Mucosa of stomach (tissue), 1 donor: ENCODE results near the gene SHISAL1.

Source experiments
- H3K27me3 ChIP-seq: one replicate; pipeline ENCODE4 v1.7.0; 2013; ENCODE audit warnings: mild to moderate bottlenecking, low read length; ENCODE audit not compliant: control insufficient read depth, insufficient read depth
- H3K36me3 ChIP-seq: one replicate; pipeline ENCODE4 v1.7.0; 2013; ENCODE audit warnings: low read length; ENCODE audit not compliant: control insufficient read depth, insufficient read depth
- H3K4me1 ChIP-seq: one replicate; pipeline ENCODE4 v1.7.0; 2013; ENCODE audit warnings: mild to moderate bottlenecking, low read length; ENCODE audit not compliant: control insufficient read depth, insufficient read depth
- H3K4me3 ChIP-seq: one replicate; pipeline ENCODE4 v1.7.0; 2013; ENCODE audit warnings: low read length
- H3K9ac ChIP-seq: one replicate; pipeline ENCODE4 v1.7.0; 2013; ENCODE audit warnings: mild to moderate bottlenecking, low read length, moderate library complexity
- H3K9me3 ChIP-seq: one replicate; pipeline ENCODE4 v1.7.0; 2013; ENCODE audit warnings: mild to moderate bottlenecking, low read length, moderate library complexity; ENCODE audit not compliant: control insufficient read depth
- donor health status: Pancreatic carcinoma.

SHISAL1 gene

GRCh38 chr22:44254811-44255210, 57.9 kb downstream of the SHISAL1 start:
- Histone ChIP-seq H3K9ac (no peak overlapping the region), H3K9me3 (no peaks in the 10 kb centered on the region), H3K4me1 (no peaks in the 10 kb centered on the region), H3K36me3 (no peaks in the 10 kb centered on the region), H3K4me3 (no peak overlapping the region), H3K27me3 (no peaks in the 10 kb centered on the region)

DNA sequence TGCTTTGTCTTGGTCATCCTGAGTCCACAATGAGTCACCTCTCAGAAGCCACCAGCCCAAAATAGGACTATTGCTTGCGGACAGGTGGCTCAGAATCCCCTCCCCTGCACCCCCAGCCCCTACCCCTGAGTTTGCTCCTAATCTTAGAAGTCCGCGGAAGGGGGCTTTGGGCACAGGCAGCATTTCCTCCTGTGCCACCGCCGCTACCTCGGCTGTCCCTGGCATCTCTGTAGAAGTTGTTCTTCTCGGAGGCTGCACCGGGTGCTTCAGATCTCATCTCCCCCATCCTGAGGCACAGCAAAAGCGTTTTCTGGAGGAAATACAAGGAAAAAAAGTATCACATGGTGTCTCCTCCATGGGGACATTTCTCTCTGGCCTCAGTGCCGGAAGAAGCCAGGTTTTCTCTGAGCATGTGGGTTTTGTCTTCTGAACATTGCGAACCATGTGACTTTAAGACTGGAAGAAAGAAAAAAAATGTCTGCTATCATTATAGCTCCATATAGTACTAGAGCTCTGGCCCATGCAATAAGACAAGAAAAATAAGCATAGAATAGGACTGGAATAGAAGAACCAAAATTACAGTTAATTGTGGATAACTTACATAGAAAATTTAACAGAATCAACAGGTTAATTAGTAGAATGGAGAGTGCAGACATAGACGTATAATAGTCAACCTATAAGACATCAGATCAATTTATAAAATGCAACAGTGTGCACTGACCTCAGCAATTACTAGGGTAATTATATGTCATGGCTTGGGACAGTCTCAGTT, 63.2 kb downstream of the SHISAL1 start:
- no peaks in the 10 kb centered on the region for H3K9me3 ChIP-seq
- no peaks in the 10 kb centered on the region for H3K27me3 ChIP-seq
- H3K4me3 ChIP-seq, result no peak overlapping the region
- H3K36me3 ChIP-seq, result no peaks in the 10 kb centered on the region
- H3K4me1 ChIP-seq, result no peaks in the 10 kb centered on the region
- H3K9ac ChIP-seq, result no peak overlapping the region

GRCh38 chr22:44248926-44249325, 63.8 kb downstream of the SHISAL1 start:
- Histone ChIP-seq H3K9me3 (no peaks in the 10 kb centered on the region), H3K36me3 (no peaks in the 10 kb centered on the region), H3K4me1 (no peaks in the 10 kb centered on the region), H3K27me3 (no peaks in the 10 kb centered on the region), H3K9ac (no peak overlapping the region), H3K4me3 (no peak overlapping the region)

DNA sequence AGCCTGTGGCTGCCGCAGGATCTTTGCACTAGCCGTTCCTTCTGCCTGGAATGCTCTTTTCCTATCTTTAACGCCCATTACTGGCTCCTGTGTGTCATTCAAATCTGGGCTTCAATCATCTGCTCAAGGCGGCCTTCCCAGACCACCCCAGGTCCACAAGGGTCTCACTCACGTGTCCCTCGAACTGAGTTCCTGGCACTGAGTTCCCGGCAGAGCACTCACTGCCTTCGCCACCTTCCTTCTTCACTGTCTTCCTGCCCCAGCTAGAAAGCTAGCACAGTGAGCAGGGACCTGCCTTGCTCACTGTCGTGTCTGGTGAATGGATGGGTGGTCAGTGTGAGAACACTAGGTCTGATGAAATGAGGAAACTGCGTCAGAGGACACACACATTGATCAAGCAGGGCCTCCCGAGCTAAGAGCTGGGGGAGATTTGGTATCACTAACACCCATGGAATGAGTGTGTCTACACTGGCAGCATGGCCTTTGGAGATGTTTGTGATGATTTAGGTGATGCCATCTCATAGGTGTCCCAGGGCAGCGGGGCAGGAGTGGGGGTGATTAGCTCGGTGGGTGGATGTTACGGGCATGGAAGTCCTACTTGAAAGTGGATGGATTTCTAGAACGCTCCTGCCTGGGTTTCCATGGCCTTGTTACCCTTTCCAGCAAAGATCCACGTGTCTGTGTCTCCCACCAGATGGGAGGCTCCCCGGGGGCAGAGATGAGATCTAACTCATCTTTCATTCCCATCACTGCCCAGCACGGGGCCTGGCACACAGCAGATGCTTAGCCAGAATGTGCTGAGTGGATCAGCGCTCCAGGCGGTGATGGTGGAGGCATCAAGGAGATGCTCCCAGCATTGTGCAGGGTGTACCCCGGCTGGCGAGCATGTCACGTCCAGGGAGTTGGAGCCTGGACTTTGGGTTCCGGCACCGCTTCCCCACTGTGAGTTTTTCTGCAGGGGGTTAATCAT, 64.5 kb downstream of the SHISAL1 start:
- Histone ChIP-seq H3K36me3 (no peaks in the 10 kb centered on the region), H3K9ac (no peak overlapping the region), H3K27me3 (no peaks in the 10 kb centered on the region), H3K4me1 (no peaks in the 10 kb centered on the region), H3K4me3 (no peak overlapping the region), H3K9me3 (no peaks in the 10 kb centered on the region)

DNA sequence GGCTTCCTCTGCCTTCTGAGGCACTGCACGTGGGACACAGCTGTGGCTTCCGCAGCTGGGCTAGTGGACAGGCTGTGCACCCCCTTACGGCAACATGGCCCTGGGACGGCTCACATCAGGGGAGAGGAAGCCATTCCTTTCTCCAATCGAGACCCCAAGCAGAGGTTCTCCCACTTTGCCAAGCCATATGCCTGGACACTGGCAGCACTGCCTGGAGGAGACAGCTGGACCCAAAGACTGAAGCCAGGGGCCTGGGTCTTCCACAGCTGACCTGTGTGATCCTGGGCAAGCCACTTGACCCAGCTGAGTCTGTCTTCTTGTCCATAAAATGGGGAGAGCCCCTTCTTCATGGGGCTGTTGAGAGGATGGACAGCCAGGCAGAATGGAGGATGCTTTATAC, 65.4 kb downstream of the SHISAL1 start:
- Histone ChIP-seq H3K9me3 (no peaks in the 10 kb centered on the region), H3K9ac (no peak overlapping the region), H3K36me3 (no peaks in the 10 kb centered on the region), H3K4me3 (no peak overlapping the region), H3K4me1 (no peaks in the 10 kb centered on the region), H3K27me3 (no peaks in the 10 kb centered on the region)

- no peak overlapping the region for H3K9ac ChIP-seq
- no peak overlapping the region for H3K4me3 ChIP-seq
- no peaks in the 10 kb centered on the region for H3K9me3 ChIP-seq
- H3K36me3 ChIP-seq, result no peaks in the 10 kb centered on the region
- no peaks in the 10 kb centered on the region for H3K27me3 ChIP-seq
- H3K4me1 ChIP-seq, result no peaks in the 10 kb centered on the region
Measured at GRCh38 chr22:44246615-44247326, 66.0 kb downstream of the SHISAL1 start.

- Histone ChIP-seq H3K36me3 (no peaks in the 10 kb centered on the region), H3K27me3 (no peaks in the 10 kb centered on the region), H3K9ac (no peak overlapping the region), H3K4me1 (no peaks in the 10 kb centered on the region), H3K4me3 (no peak overlapping the region), H3K9me3 (no peaks in the 10 kb centered on the region)
Measured at GRCh38 chr22:44245867-44246266, 66.9 kb downstream of the SHISAL1 start.

- Histone ChIP-seq H3K4me3 (no peak overlapping the region), H3K9ac (no peak overlapping the region), H3K36me3 (no peaks in the 10 kb centered on the region), H3K27me3 (no peaks in the 10 kb centered on the region), H3K4me1 (no peaks in the 10 kb centered on the region), H3K9me3 (no peaks in the 10 kb centered on the region)
Measured at GRCh38 chr22:44245438-44245837, 67.3 kb downstream of the SHISAL1 start.

GRCh38 chr22:44244265-44244822, 68.4 kb downstream of the SHISAL1 start:
- Histone ChIP-seq H3K27me3 (no peaks in the 10 kb centered on the region), H3K9me3 (no peaks in the 10 kb centered on the region), H3K4me3 (no peak overlapping the region), H3K4me1 (no peaks in the 10 kb centered on the region), H3K9ac (no peak overlapping the region), H3K36me3 (no peaks in the 10 kb centered on the region)

GRCh38 chr22:44243761-44244160, 69.0 kb downstream of the SHISAL1 start:
- no peak overlapping the region for H3K9ac ChIP-seq
- no peaks in the 10 kb centered on the region for H3K9me3 ChIP-seq
- no peaks in the 10 kb centered on the region for H3K27me3 ChIP-seq
- H3K36me3 ChIP-seq, result no peaks in the 10 kb centered on the region
- H3K4me1 ChIP-seq, result no peaks in the 10 kb centered on the region
- no peak overlapping the region for H3K4me3 ChIP-seq

DNA sequence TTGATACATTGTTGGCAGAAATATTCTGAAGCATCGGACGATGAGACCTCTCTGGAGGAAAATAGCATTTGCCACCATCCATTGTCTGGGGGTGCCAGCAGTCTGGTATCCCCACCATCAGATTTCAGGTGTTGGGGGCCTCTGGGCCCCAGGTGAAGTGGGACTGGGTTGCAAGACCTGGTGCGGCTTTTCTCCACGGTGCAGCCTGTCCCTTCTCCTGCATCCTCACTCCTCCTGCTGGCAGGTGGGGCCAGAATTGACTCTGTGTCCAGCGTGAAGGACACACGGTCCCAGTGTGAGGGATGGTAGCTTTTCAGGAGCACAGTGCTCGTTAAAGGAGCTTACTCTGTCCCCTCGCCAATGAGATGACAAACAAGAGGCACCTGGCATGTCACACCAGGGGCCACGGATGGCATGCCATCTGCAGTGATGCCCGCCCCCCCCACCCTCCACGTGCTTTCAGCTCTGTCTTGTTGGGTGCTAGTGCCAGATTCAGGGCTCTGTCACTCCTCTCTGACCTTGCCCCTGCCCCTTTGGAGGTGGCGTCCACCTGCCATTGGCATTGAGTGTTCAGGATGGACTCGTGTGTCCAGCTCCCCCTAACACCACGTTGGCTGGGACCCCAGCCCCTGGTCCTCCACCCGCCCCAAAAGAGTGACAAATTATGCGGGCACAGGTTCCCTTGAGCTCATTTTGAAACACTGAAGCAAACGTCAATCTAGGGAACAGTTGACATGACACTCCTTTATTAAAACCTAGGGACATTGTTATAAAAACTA, 69.6 kb downstream of the SHISAL1 start:
- H3K36me3 ChIP-seq, result no peaks in the 10 kb centered on the region
- no peak overlapping the region for H3K4me3 ChIP-seq
- H3K27me3 ChIP-seq, result no peaks in the 10 kb centered on the region
- no peak overlapping the region for H3K9ac ChIP-seq
- no peaks in the 10 kb centered on the region for H3K9me3 ChIP-seq
- H3K4me1 ChIP-seq, result no peaks in the 10 kb centered on the region
